ENCODE measurements around the gene IL1RAPL1.

Gene IL1RAPL1

GRCh38 chrX:29952016-29952415 is 1364.8 kb downstream of the IL1RAPL1 start:
- no peak for DNase-seq (ENCODE audit: extremely low read depth in 1 of 2, low read depth in 1 of 2)

DNA sequence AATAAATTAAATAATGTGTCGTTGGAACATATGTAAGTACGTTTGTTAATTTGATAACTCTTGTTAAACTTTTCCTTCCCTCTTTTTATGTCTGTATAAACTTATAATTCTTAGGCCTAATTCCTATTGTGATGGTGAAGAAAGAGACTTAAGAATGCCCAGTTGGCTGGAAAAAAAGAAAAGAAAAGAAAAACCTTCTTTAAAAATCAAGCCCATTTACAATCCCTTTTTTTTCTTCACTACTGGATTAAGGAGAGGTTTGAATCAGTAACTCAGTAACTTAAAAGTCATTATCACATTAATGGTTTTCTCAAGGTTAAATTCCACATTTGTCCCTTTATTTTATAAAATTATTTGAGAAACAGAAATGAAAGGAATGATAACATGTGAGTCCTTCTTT is 1374.8 kb downstream of the IL1RAPL1 start:
- DNase-seq (ENCODE audit: extremely low read depth in 1 of 2, low read depth in 1 of 2) = no peak

DNA sequence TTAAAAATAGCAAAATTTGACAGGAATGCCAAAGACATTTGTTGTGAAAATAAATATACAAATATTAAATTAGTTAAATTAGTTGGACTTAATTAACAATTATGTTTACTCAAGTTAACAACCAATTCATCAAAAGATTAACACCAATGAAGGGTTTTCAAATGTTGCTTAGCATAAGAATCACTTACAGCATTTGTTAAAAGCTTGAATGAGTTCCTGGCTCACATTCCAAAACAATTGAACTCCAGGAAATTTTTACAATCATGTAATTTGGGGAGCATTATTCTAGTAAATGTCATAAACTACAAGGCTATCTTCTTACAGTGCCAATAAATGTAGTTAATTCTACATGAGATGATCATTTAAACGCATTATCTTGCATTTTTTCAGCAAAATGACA is 1378.4 kb downstream of the IL1RAPL1 start:
- DNase-seq (ENCODE audit: extremely low read depth in 1 of 2, low read depth in 1 of 2) = no peak

DNA sequence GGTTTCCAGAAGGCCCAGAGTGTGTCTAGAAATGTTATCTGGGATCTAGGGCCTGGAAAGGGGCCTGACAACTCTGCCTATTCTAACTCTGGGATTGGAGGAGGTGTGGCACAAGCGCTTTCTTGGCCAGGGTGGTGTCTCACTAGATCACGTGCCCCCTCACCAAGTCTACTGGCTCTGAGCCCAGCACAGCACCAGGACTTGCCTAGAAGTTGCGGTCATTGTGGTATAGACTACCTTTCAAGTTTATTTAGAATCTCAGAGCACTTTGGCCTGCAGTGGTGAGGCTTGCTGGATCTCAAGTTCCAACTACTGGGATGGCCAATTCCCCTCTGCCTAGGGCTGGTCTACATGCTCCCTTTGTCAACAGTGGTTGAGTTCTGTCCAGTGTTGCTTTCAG is 1404.8 kb downstream of the IL1RAPL1 start:
- DNase-seq (ENCODE audit: extremely low read depth in 1 of 2, low read depth in 1 of 2) = no peak

- no peak for DNase-seq (ENCODE audit: extremely low read depth in 1 of 2, low read depth in 1 of 2)
Measured at GRCh38 chrX:30005813-30006212, 1418.6 kb downstream of the IL1RAPL1 start.
